GM18520 (cell line): ENCODE data around the gene BICD1.
A peak's percentile ranks its signal among the peaks of the same experiment; 100 is the strongest.

Source experiments
- ATAC-seq: cut with Tn5 transposase; IDR thresholded peaks from one replicate; pipeline ENCODE4 v1.9.1; 2021; ENCODE audit not compliant: unreplicated experiment

The BICD1 gene

GRCh38 chr12:32398816-32399369 lies 292.2 kb downstream of the BICD1 start:
- ATAC-seq: no peak

- ATAC-seq: peak; percentile 64
Measured at GRCh38 chr12:32399370-32400113, 292.9 kb downstream of the BICD1 start, which contains the start of gene FGD4. Gene FGD4, plus strand, starts transcription at chr12:32399558.

GRCh38 chr12:32400114-32400672 lies 293.5 kb downstream of the BICD1 start:
- no peak for ATAC-seq

- no peak for ATAC-seq
Measured at GRCh38 chr12:32400866-32401265, 294.2 kb downstream of the BICD1 start.

GRCh38 chr12:32402170-32402569 lies 295.5 kb downstream of the BICD1 start:
- ATAC-seq: no peak

DNA sequence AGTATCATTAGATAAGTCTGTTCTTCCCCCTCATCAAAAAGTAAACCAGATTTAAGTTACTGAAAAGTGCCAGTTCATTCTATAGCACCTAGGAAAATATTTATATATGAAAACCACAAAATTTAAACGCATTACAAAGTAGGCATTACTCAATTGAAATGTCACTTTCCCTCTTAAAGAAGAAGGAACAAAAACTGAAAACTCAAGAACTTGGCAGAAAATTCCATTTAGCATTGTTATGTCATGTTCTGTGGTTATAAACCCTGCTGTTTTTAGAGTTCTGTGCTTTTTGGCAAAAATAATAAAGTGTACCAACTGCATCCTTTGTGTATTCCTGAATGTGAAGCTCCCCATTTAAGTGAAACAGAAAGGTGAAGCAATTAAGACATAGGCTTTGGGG lies 296.3 kb downstream of the BICD1 start:
- no peak for ATAC-seq

DNA sequence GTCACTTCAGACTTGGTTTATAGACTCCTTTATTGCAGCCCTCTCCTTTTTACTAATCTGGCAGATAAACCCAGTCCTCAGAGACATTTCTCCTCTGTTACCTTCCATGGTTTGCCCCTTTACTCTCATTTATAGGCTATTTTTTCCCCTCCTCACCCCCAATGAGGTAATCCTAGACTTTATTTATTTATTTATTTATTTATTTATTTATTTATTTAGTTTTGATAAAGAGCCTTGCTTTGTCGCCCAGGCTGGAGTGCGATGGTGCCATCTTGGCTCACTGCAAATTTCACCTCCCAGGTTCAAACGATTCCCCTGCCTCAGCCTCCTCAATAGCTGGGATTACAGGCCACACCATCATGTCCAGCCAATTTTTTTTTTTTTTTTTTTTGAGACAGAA lies 301.1 kb downstream of the BICD1 start:
- no peak for ATAC-seq

GRCh38 chr12:32413412-32413811 lies 306.8 kb downstream of the BICD1 start:
- no peak for ATAC-seq

DNA sequence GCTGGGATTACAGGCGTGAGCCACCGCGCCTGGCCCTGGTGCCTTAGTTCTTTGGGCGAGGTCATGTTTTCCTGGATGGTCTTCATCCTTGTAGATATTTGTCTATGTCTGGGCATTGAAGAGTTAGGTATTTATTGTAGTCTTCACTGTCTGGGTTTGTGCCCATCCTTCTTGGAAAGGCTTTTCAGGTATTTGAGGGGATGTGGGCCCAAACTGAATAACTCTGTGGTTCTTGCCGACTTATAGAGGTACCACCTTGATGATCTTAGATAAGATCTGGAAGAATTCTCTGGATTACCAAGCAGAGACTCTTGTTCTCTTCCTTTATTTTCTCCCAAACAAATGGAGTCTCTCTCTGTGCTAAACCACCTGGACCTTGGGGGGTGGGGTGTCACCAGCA lies 311.6 kb downstream of the BICD1 start:
- no peak for ATAC-seq

DNA sequence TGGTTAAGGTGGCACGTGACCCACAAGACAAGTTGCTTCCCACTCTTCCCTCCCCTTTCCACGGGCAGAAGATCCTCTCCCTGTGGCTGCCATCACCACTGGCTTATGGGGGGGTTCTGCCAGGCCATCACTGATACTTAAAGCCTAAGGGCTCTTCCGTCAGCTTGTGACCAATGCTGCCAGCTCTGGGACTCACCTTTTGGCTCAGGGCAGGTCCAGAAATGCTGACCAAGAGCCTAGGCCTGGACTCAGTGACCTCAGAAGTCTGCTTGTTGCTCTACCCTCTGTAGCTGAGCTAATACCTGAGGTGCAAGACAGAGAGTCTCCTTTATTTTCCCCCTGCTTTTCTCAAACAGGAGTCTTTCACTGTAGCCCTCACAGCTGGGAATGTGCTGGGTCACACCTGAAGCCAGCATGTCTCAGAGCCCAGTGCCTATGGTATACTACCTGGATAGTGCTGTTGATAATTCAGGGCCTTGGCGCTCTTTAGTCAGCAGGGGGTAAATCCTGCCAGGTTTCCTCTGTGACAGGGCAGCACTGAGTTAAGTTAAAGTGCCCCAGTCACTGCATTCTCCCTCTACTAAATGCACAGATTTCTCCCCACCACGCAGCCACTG lies 312.4 kb downstream of the BICD1 start:
- no peak for ATAC-seq

- ATAC-seq: no peak
Measured at GRCh38 chr12:32419520-32419960, 312.9 kb downstream of the BICD1 start.

DNA sequence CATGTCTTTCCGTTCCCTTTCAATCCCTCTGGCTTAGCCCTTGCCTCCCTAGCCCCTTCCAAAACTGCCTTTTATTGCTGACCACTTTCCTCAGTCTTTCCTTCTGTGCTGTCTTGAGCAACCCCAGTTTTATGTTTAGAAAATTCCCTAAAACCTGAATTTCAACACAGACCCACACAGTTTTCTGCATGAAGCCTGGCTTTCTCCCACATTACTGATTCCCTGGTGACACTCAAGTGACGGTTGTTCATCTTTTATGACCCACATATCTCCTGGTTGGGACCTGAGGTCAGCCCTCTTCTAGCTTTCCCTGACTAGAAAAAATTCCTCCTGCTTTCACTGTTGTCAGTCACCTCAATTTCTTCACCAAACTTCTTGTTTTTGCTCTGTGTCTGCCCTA lies 313.7 kb downstream of the BICD1 start:
- no peak for ATAC-seq

DNA sequence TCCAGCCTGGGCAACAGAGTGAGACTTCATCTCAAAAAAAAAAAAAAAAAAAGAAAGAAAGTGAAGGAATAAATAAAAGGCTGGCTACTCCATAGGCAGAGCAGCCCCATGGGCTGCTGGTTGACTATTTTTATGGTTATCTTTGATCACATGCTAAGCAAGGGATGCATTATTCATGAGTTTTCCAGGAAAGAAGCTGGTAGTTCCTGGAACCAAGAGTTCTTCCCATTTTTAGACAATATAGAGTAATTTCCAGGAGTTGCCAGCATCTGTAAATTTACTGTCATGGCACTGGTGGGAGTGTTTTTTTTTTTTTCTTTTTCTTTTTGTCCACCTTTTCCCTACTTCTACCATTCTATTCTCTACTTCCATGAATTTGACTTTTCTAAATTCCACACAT lies 316.9 kb downstream of the BICD1 start:
- ATAC-seq: no peak

DNA sequence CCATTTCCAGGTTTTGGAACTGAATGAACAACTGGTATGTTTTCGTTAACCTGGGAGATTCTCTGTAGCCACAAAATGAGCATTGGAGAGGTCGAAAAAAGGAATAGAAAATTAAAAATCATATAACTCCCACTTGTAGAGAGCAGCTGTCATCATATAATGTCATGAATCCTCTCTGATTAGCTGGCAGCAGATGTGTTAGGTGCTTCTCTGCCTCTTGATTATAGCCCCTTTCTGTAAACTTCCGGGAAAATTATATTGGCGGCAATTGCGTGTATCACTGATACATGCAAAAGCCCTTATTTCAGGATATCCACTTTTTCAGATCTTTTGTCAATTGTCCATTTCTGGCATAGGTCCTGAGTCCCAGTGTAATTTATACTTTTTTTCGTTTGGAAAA lies 324.4 kb downstream of the BICD1 start:
- ATAC-seq: no peak
